Measurements from ENCODE around the gene GPR37L1.
A peak's percentile ranks its signal among the peaks of the same experiment; 100 is the strongest.

The GPR37L1 gene

GRCh38 chr1:202086579-202087350 is 36.0 kb upstream of the GPR37L1 start:
- H3K9me3 ChIP-seq (ENCODE audit: control insufficient read depth, insufficient read depth, low read depth, low read length), result no peaks in the 10 kb centered on the region
- no peaks in the 10 kb centered on the region for H3K27me3 ChIP-seq (ENCODE audit: control insufficient read depth, insufficient read depth, low read length)
- no peak overlapping the region for H3K4me3 ChIP-seq (ENCODE audit: low read depth, low read length)
- no peaks in the 10 kb centered on the region for H3K36me3 ChIP-seq (ENCODE audit: control insufficient read depth, insufficient read depth, low read length)
- 0 out of 2 replicates have a peak overlapping the region, but pooled peaks have one; percentile 7 for H3K27ac ChIP-seq (ENCODE audit: low read depth, low read length)
- H3K9ac ChIP-seq (ENCODE audit: low read length), result no peak overlapping the region
- peaks cover 36% of the 10 kb centered on the region for H3K4me1 ChIP-seq (ENCODE audit: control insufficient read depth, insufficient read depth, low read length)

GRCh38 chr1:202088206-202088605 is 34.5 kb upstream of the GPR37L1 start:
- H3K9me3 ChIP-seq (ENCODE audit: control insufficient read depth, insufficient read depth, low read depth, low read length), result no peaks in the 10 kb centered on the region
- H3K4me3 ChIP-seq (ENCODE audit: low read depth, low read length), result no peak overlapping the region
- peaks cover 31% of the 10 kb centered on the region for H3K4me1 ChIP-seq (ENCODE audit: control insufficient read depth, insufficient read depth, low read length)
- no peaks in the 10 kb centered on the region for H3K36me3 ChIP-seq (ENCODE audit: control insufficient read depth, insufficient read depth, low read length)
- no peak overlapping the region for H3K9ac ChIP-seq (ENCODE audit: low read length)
- no peak overlapping the region for H3K27ac ChIP-seq (ENCODE audit: low read depth, low read length)
- H3K27me3 ChIP-seq (ENCODE audit: control insufficient read depth, insufficient read depth, low read length), result no peaks in the 10 kb centered on the region

- H3K9me3 ChIP-seq (ENCODE audit: control insufficient read depth, insufficient read depth, low read depth, low read length), result no peaks in the 10 kb centered on the region
- no peak overlapping the region for H3K4me3 ChIP-seq (ENCODE audit: low read depth, low read length)
- H3K36me3 ChIP-seq (ENCODE audit: control insufficient read depth, insufficient read depth, low read length), result no peaks in the 10 kb centered on the region
- H3K9ac ChIP-seq (ENCODE audit: low read length), result no peak overlapping the region
- no peak overlapping the region for H3K27ac ChIP-seq (ENCODE audit: low read depth, low read length)
- peaks cover 14% of the 10 kb centered on the region for H3K4me1 ChIP-seq (ENCODE audit: control insufficient read depth, insufficient read depth, low read length)
- no peaks in the 10 kb centered on the region for H3K27me3 ChIP-seq (ENCODE audit: control insufficient read depth, insufficient read depth, low read length)
Observed at GRCh38 chr1:202090994-202091393, 31.7 kb upstream of the GPR37L1 start.

GRCh38 chr1:202093858-202094257 is 28.9 kb upstream of the GPR37L1 start:
- Histone ChIP-seq H3K9ac (ENCODE audit: low read length) (no peak overlapping the region), H3K27me3 (ENCODE audit: control insufficient read depth, insufficient read depth, low read length) (no peaks in the 10 kb centered on the region), H3K27ac (ENCODE audit: low read depth, low read length) (no peak overlapping the region), H3K9me3 (ENCODE audit: control insufficient read depth, insufficient read depth, low read depth, low read length) (no peaks in the 10 kb centered on the region), H3K36me3 (ENCODE audit: control insufficient read depth, insufficient read depth, low read length) (no peaks in the 10 kb centered on the region), H3K4me1 (ENCODE audit: control insufficient read depth, insufficient read depth, low read length) (no peaks in the 10 kb centered on the region), H3K4me3 (ENCODE audit: low read depth, low read length) (no peak overlapping the region)

GRCh38 chr1:202101184-202101583 is 21.5 kb upstream of the GPR37L1 start:
- Histone ChIP-seq H3K27ac (ENCODE audit: low read depth, low read length) (no peak overlapping the region), H3K9me3 (ENCODE audit: control insufficient read depth, insufficient read depth, low read depth, low read length) (no peaks in the 10 kb centered on the region), H3K36me3 (ENCODE audit: control insufficient read depth, insufficient read depth, low read length) (no peaks in the 10 kb centered on the region), H3K9ac (ENCODE audit: low read length) (no peak overlapping the region), H3K4me1 (ENCODE audit: control insufficient read depth, insufficient read depth, low read length) (peaks cover 22% of the 10 kb centered on the region), H3K4me3 (ENCODE audit: low read depth, low read length) (no peak overlapping the region), H3K27me3 (ENCODE audit: control insufficient read depth, insufficient read depth, low read length) (no peaks in the 10 kb centered on the region)

- Histone ChIP-seq H3K9ac (ENCODE audit: low read length) (no peak overlapping the region), H3K4me1 (ENCODE audit: control insufficient read depth, insufficient read depth, low read length) (peaks cover 44% of the 10 kb centered on the region), H3K4me3 (ENCODE audit: low read depth, low read length) (no peak overlapping the region), H3K36me3 (ENCODE audit: control insufficient read depth, insufficient read depth, low read length) (no peaks in the 10 kb centered on the region), H3K27me3 (ENCODE audit: control insufficient read depth, insufficient read depth, low read length) (no peaks in the 10 kb centered on the region), H3K27ac (ENCODE audit: low read depth, low read length) (no peak overlapping the region), H3K9me3 (ENCODE audit: control insufficient read depth, insufficient read depth, low read depth, low read length) (no peaks in the 10 kb centered on the region)
Observed at GRCh38 chr1:202104073-202104472, 18.6 kb upstream of the GPR37L1 start.

GRCh38 chr1:202105571-202106339 is 17.0 kb upstream of the GPR37L1 start:
- peak overlapping the region; percentile 38 for H3K4me3 ChIP-seq (ENCODE audit: low read depth, low read length)
- H3K9ac ChIP-seq (ENCODE audit: low read length), result peak overlapping the region; percentile 56
- H3K27ac ChIP-seq (ENCODE audit: low read depth, low read length), result peak overlapping the region; percentile 54; the same call in 1 of the 2 replicates

GRCh38 chr1:202106340-202107254 is 16.1 kb upstream of the GPR37L1 start:
- peak overlapping the region; percentile 56 for H3K9ac ChIP-seq (ENCODE audit: low read length)
- H3K4me1 ChIP-seq (ENCODE audit: control insufficient read depth, insufficient read depth, low read length), result peaks cover 37% of the 10 kb centered on the region
- H3K4me3 ChIP-seq (ENCODE audit: low read depth, low read length), result no peak overlapping the region; the same call in 1 of the 2 replicates
- no peak overlapping the region for H3K27ac ChIP-seq (ENCODE audit: low read depth, low read length)
- no peaks in the 10 kb centered on the region for H3K36me3 ChIP-seq (ENCODE audit: control insufficient read depth, insufficient read depth, low read length)
- no peaks in the 10 kb centered on the region for H3K27me3 ChIP-seq (ENCODE audit: control insufficient read depth, insufficient read depth, low read length)
- no peaks in the 10 kb centered on the region for H3K9me3 ChIP-seq (ENCODE audit: control insufficient read depth, insufficient read depth, low read depth, low read length)

More at GRCh38 chr1:202105571-202106339, 17.0 kb upstream of the GPR37L1 start:
- Histone ChIP-seq H3K36me3 (ENCODE audit: control insufficient read depth, insufficient read depth, low read length) (no peaks in the 10 kb centered on the region), H3K9me3 (ENCODE audit: control insufficient read depth, insufficient read depth, low read depth, low read length) (no peaks in the 10 kb centered on the region), H3K4me1 (ENCODE audit: control insufficient read depth, insufficient read depth, low read length) (peaks cover 44% of the 10 kb centered on the region), H3K27me3 (ENCODE audit: control insufficient read depth, insufficient read depth, low read length) (no peaks in the 10 kb centered on the region)

- H3K27me3 ChIP-seq (ENCODE audit: control insufficient read depth, insufficient read depth, low read length), result no peaks in the 10 kb centered on the region
- H3K9me3 ChIP-seq (ENCODE audit: control insufficient read depth, insufficient read depth, low read depth, low read length), result no peaks in the 10 kb centered on the region
- peaks cover 34% of the 10 kb centered on the region for H3K4me1 ChIP-seq (ENCODE audit: control insufficient read depth, insufficient read depth, low read length)
- no peaks in the 10 kb centered on the region for H3K36me3 ChIP-seq (ENCODE audit: control insufficient read depth, insufficient read depth, low read length)
- H3K4me3 ChIP-seq (ENCODE audit: low read depth, low read length), result no peak overlapping the region
- H3K27ac ChIP-seq (ENCODE audit: low read depth, low read length), result no peak overlapping the region
- H3K9ac ChIP-seq (ENCODE audit: low read length), result no peak overlapping the region
Observed at GRCh38 chr1:202107321-202107761, 15.4 kb upstream of the GPR37L1 start.

GRCh38 chr1:202107801-202108731 is 14.7 kb upstream of the GPR37L1 start:
- H3K9ac ChIP-seq (ENCODE audit: low read length), result no peak overlapping the region
- no peak overlapping the region for H3K27ac ChIP-seq (ENCODE audit: low read depth, low read length)
- no peaks in the 10 kb centered on the region for H3K9me3 ChIP-seq (ENCODE audit: control insufficient read depth, insufficient read depth, low read depth, low read length)
- H3K4me3 ChIP-seq (ENCODE audit: low read depth, low read length), result no peak overlapping the region
- no peaks in the 10 kb centered on the region for H3K36me3 ChIP-seq (ENCODE audit: control insufficient read depth, insufficient read depth, low read length)
- no peaks in the 10 kb centered on the region for H3K27me3 ChIP-seq (ENCODE audit: control insufficient read depth, insufficient read depth, low read length)
- peaks cover 38% of the 10 kb centered on the region for H3K4me1 ChIP-seq (ENCODE audit: control insufficient read depth, insufficient read depth, low read length)
